HepG2 (cell line): Measurements from ENCODE around the gene DNPH1. TPM values are rescaled to one million over a fixed set of nuclear protein-coding genes. Genes with fewer than 3 reads are reported as not detected.

ENCODE experiments used
- AKNA ChIP-seq: sonication (generic); formaldehyde crosslinking; IDR thresholded peaks from 2 replicates; pipeline ENCODE4 v1.4.0; 2020; ENCODE audit warnings: missing genetic modification reagents, borderline replicate concordance
- ARID5B ChIP-seq: IDR thresholded peaks from 2 replicates; pipeline ENCODE4 v1.4.0; 2020; ENCODE audit warnings: mild to moderate bottlenecking, missing genetic modification reagents
- FOXP4 ChIP-seq: sonication (generic); formaldehyde crosslinking; IDR thresholded peaks from 2 replicates; pipeline ENCODE4 v1.4.0; 2020; ENCODE audit warnings: missing genetic modification reagents
- RARG ChIP-seq: sonication (generic); formaldehyde crosslinking; IDR thresholded peaks from 2 replicates; pipeline ENCODE4 v1.4.0; 2020; ENCODE audit warnings: low read depth, mild to moderate bottlenecking, missing genetic modification reagents
- RXRB ChIP-seq: IDR thresholded peaks from 2 replicates; pipeline ENCODE4 v1.6.1; 2016; ENCODE audit warnings: borderline replicate concordance, missing genetic modification reagents, missing compliant biosample characterization
- SATB2 ChIP-seq: sonication (generic); formaldehyde crosslinking; IDR thresholded peaks from 2 replicates; pipeline ENCODE4 v1.5.0; 2020; ENCODE audit warnings: missing genetic modification reagents
- SETDB1 ChIP-seq: sonication (generic); formaldehyde crosslinking; IDR thresholded peaks from 2 replicates; pipeline ENCODE4 v1.5.1; 2020; ENCODE audit warnings: missing genetic modification reagents, mild to moderate bottlenecking, borderline replicate concordance
- SMAD1 ChIP-seq: sonication (generic); formaldehyde crosslinking; IDR thresholded peaks from 2 replicates; pipeline ENCODE4 v1.4.0; 2020; ENCODE audit warnings: missing genetic modification reagents, low read depth, mild to moderate bottlenecking, borderline replicate concordance
- SP4 ChIP-seq: sonication (generic); formaldehyde crosslinking; IDR thresholded peaks from 2 replicates; pipeline ENCODE4 v1.8.1; 2023; ENCODE audit warnings: mild to moderate bottlenecking, missing genetic modification reagents
- ZBTB37 ChIP-seq: sonication (generic); formaldehyde crosslinking; IDR thresholded peaks from 2 replicates; pipeline ENCODE4 v1.4.0; 2020; ENCODE audit warnings: mild to moderate bottlenecking, missing genetic modification reagents
- ZNF136 ChIP-seq: sonication (generic); formaldehyde crosslinking; IDR thresholded peaks from 2 replicates; pipeline ENCODE4 v1.8.1; 2022; ENCODE audit warnings: low read depth, mild to moderate bottlenecking, moderate library complexity, missing genetic modification reagents
- ZNF580 ChIP-seq: IDR thresholded peaks from 2 replicates; pipeline ENCODE4 v1.6.1; 2016; ENCODE audit warnings: low read depth, borderline replicate concordance
- ZNF619 ChIP-seq: sonication (generic); formaldehyde crosslinking; IDR thresholded peaks from 2 replicates; pipeline ENCODE4 v1.4.0; 2020; ENCODE audit warnings: mild to moderate bottlenecking, missing genetic modification reagents
- ZNF629 ChIP-seq: sonication (generic); formaldehyde crosslinking; conservative IDR thresholded peaks from 2 replicates; pipeline ENCODE4 v1.5.0; 2020; ENCODE audit warnings: missing genetic modification reagents
- polyA plus RNA-seq, 8 experiments: library from polyadenylated mRNA; depleted of rRNA in 3 of 8; stranded (reverse) in 7 of 8; unstranded in 1 of 8; fragments of >200 nt; fragmentation: Illumina TruSeq in 4 of 8; extraction: Trizol in 4 of 8; gene quantifications; 2 replicates each; pipeline versions ENCODE4 v1.2.1 to v1.2.3, GENCODE V29; 2011 to 2016; ENCODE audit warnings: low read depth in 4 of 8, missing spikeins in 1 of 8, mixed read lengths in 1 of 8; ENCODE audit not compliant: insufficient read depth in 1 of 8
- total RNA-seq, 5 experiments: library from RNA; depleted of rRNA; stranded (reverse); fragments of >200 nt; fragmentation: Illumina TruSeq; extraction: Trizol; gene quantifications; 2 replicates each; pipeline ENCODE4 v1.2.3, GENCODE V29; 2016; ENCODE audit warnings: low read depth in 1 of 5

The DNPH1 gene
- total and polyA plus RNA-seq, 2 of the 13 experiments (the other 11 are each of a cell fraction or from before 2014, with no cell fraction given): 56.5 to 75.1 TPM

GRCh38 chr6:43274127-43274915, 45.0 kb upstream of the DNPH1 start (continued):
- TF ChIP-seq ZNF619 (CRISPR knock-in tag): no peak
- TF ChIP-seq ZNF629 (CRISPR knock-in tag): no peak
- TF ChIP-seq SETDB1 (CRISPR knock-in tag): peak; percentile 52; the same call in 1 of the 2 replicates
- TF ChIP-seq ARID5B (CRISPR knock-in tag): 0 out of 2 replicates have a peak, but pooled peaks have one; percentile 1
- 0 out of 2 replicates have a peak, but pooled peaks have one; percentile 5 for TF ChIP-seq RXRB
- 0 out of 2 replicates have a peak, but pooled peaks have one; percentile 5 for TF ChIP-seq RARG (CRISPR knock-in tag)
- TF ChIP-seq SMAD1 (CRISPR knock-in tag): 0 out of 2 replicates have a peak, but pooled peaks have one; percentile 53
- TF ChIP-seq ZBTB37 (CRISPR knock-in tag): no peak
- TF ChIP-seq SATB2 (CRISPR knock-in tag): no peak
- 0 out of 2 replicates have a peak, but pooled peaks have one; percentile 11 for TF ChIP-seq ZNF136 (CRISPR knock-in tag)
- peak; percentile 47; the same call in 1 of the 2 replicates for TF ChIP-seq SP4
- TF ChIP-seq ZNF580 (CRISPR knock-in tag): 0 out of 2 replicates have a peak, but pooled peaks have one; percentile 3
- TF ChIP-seq FOXP4 (CRISPR knock-in tag): no peak
- TF ChIP-seq AKNA: no peak
